GM15510 (cell line): ENCODE measurements around the gene HEATR3.

ENCODE experiments used
- POLR2A ChIP-seq: IDR thresholded peaks from 3 replicates; pipeline ENCODE4 v1.6.1; 2011; ENCODE audit warnings: borderline replicate concordance; ENCODE audit not compliant: insufficient read length; ENCODE audit errors: extremely low read depth

Gene HEATR3

GRCh38 chr16:50121278-50121677 is 55.5 kb downstream of the HEATR3 start:
- no peak for TF ChIP-seq POLR2A

GRCh38 chr16:50121721-50122445 is 56.1 kb downstream of the HEATR3 start:
- no peak for TF ChIP-seq POLR2A

- TF ChIP-seq POLR2A, result no peak
These were observed 57.6 kb downstream of the HEATR3 start for GRCh38 chr16:50123417-50123816.

- no peak for TF ChIP-seq POLR2A
These were observed 59.0 kb downstream of the HEATR3 start for GRCh38 chr16:50124769-50125168.

- no peak for TF ChIP-seq POLR2A
These were observed 60.4 kb downstream of the HEATR3 start for GRCh38 chr16:50126183-50126582.

GRCh38 chr16:50133214-50133613 is 67.4 kb downstream of the HEATR3 start:
- no peak for TF ChIP-seq POLR2A

GRCh38 chr16:50136399-50136798 is 70.6 kb downstream of the HEATR3 start:
- no peak for TF ChIP-seq POLR2A

- no peak for TF ChIP-seq POLR2A
These were observed 71.5 kb downstream of the HEATR3 start for GRCh38 chr16:50137268-50137667.

GRCh38 chr16:50139580-50139979 is 73.8 kb downstream of the HEATR3 start:
- TF ChIP-seq POLR2A, result no peak

GRCh38 chr16:50144211-50144610 is 78.4 kb downstream of the HEATR3 start:
- TF ChIP-seq POLR2A, result no peak

- no peak for TF ChIP-seq POLR2A
These were observed 81.0 kb downstream of the HEATR3 start for GRCh38 chr16:50146479-50147435.

GRCh38 chr16:50151322-50151721 is 85.6 kb downstream of the HEATR3 start:
- TF ChIP-seq POLR2A, result no peak

- TF ChIP-seq POLR2A, result no peak
These were observed 86.0 kb downstream of the HEATR3 start for GRCh38 chr16:50151756-50152155.

GRCh38 chr16:50152351-50152806 is 86.6 kb downstream of the HEATR3 start:
- no peak for TF ChIP-seq POLR2A

GRCh38 chr16:50152807-50153595 is 87.2 kb downstream of the HEATR3 start, which contains the start of gene TENT4B:
Gene TENT4B (plus strand): TSS chr16:50153306. CDS start chr16:50153622, 316 bp downstream.
- TF ChIP-seq POLR2A, result peak; percentile 86
